GM12873 (cell line): ENCODE data around the gene ECT2.

ENCODE experiments used
- TF ChIP-seq, protein P1 (sequence below): IDR thresholded peaks from 2 replicates; pipeline ENCODE4 v1.5.1; 2012; ENCODE audit warnings: low read depth, mild to moderate bottlenecking, moderate library complexity, low read length, control low read depth; ENCODE audit not compliant: insufficient read depth; ENCODE audit errors: missing control alignments

The ECT2 gene

DNA sequence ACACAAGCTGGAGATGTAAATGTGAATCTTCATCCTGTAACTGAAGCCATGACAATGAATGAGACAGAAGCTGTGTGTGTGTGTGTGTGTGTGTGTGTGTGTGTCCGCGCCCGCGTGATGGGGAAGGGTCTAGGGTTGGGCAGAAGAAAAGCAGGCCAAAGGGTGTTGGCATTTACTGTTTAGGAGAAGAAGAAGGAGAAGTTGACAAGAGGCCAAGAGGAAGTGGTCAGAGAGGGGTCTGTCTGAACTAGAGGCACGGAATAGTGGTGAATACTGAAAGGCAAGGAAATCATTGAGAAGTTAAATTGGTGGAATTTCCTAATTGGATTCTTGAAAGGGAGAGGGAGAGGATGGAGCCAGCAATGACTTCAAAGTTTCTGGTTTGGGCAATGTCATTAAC is 34.0 kb upstream of the ECT2 start:
- TF ChIP-seq, protein P1, sequence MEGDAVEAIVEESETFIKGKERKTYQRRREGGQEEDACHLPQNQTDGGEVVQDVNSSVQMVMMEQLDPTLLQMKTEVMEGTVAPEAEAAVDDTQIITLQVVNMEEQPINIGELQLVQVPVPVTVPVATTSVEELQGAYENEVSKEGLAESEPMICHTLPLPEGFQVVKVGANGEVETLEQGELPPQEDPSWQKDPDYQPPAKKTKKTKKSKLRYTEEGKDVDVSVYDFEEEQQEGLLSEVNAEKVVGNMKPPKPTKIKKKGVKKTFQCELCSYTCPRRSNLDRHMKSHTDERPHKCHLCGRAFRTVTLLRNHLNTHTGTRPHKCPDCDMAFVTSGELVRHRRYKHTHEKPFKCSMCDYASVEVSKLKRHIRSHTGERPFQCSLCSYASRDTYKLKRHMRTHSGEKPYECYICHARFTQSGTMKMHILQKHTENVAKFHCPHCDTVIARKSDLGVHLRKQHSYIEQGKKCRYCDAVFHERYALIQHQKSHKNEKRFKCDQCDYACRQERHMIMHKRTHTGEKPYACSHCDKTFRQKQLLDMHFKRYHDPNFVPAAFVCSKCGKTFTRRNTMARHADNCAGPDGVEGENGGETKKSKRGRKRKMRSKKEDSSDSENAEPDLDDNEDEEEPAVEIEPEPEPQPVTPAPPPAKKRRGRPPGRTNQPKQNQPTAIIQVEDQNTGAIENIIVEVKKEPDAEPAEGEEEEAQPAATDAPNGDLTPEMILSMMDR = no peak

DNA sequence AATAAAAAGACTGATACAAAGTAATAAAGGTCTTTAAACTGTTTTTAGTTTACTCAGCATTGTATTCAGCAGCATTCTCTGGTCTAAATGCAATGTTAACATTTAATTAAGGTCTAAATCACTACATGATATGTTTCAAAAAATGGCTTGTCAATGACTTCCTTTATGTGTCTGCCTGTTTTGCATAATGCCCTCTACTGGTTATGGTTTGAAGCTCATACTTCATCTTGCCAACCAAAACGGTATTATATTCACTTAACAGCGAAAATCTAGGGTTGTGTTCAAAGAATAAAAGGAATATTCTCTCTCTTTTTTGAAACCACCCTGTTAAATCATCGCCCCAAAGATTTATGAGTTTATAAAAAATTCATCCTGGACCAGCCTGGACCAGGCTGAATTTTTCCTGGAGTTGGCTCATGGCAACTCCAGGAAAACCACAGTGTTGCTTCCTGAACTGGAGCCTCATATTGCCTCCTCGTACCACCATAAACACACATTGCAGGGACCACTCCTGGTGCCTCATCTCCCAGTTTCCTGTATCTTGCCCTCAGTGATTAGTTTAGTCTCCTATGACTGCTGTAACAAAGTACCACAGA is 32.9 kb upstream of the ECT2 start:
- TF ChIP-seq, protein P1 = peak; percentile 36

DNA sequence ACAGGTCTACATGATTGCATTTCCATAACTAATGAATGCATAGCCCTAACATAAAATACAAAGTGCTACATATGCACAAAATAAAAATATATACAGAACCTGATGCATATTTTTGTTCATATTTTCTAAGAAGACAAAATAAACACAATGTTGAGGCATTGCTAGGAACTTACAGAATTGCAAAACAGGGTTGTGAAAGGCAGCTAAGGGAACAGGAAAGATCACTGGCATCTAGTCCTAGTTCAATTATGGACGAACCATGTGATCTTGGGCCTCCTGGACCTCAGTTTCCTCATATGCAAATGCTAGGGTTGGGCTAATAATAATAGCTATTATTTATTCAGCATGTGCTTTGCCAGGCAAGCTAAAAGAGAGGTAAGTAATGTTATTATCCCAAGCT is 24.1 kb upstream of the ECT2 start:
- TF ChIP-seq, protein P1 = no peak

DNA sequence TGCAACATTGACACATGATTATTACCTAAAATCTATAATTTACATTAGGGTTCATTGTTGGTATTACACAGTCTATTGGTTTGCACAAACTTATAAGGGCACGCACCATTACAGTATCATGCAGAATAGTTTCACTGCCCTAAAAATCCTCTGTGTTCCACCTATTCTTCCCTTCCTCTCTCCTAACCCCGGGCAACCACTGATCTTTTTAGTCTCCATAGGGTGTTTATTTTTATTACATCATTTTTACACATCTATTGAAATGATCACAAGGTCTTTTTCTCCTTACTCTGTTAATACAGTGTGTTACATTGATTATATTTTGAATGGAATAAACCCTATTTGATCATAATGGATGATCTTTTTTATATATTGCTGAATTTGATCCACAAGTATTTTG is 15.5 kb upstream of the ECT2 start:
- TF ChIP-seq, protein P1 = no peak

DNA sequence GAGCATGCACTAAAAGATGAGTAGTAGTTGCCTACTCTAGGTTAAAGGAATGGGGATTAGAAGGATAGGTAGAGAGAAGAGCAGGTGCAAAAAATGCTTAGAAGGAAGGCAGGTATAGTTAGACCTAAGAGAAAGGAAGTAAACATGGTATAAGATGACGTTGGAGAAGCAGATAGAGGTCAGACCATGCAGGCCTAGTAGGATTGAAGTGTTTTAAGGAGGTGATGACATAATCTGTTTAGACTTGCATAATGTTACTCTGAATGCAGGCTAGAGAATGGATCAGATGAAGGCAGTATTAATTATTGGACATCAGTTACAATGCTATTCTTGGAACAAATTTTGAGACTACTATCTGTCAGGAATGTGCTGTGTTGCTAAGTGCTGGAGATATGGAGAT is 11.1 kb upstream of the ECT2 start:
- TF ChIP-seq, protein P1 = no peak

DNA sequence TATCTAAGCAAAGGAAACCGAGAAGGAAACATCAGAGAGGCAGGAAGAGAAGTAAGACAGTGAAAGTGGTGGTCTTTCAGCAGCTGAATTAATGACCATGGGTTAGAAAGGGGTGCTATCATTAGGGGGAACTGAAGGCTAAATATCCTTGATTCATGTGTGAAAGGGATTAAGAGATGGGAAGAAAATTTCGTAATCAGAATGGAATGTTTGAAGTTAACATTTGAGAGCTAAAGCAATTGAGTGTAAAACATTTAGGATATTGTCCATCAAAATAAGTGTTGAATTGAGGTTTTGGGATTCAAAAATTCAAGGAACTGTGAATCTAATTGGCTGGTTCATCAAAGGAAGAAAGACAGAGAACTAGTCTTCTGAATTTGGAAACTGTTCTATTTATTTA is 4.1 kb upstream of the ECT2 start:
- TF ChIP-seq, protein P1 = no peak

DNA sequence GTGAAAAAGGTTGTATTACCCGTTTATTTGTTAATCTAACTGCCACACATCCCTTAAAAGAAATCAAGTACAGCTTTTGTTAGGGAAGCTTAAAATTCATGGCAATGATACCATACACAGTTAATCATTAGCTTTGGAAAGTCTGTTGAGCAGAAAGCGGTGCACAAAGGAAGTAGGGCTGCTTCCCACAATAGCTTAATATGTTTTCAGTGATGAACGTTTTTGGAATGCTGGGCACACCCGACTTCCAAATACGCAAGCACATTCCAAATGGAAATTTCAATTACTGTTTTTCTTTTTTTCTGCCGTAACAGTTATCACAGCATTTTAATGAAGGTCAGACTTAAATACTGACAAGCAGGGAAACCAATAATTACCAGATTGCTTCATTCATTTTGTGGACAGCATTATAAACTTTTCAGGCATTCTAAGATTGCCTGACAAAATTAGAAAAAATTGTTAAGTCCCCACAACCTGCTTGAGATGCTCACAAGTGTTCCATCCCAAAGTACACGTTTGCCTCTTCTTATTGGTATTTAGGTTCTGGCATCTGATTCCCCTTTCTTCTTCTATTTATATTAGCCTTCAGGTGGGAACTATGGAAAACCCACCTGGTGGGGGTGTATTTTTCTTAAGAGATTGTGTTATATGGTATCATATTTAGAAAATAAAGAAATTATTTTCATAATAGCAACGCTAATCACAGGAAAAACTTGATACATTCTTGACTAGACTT is 1.1 kb upstream of the ECT2 start:
- TF ChIP-seq, protein P1 = no peak

DNA sequence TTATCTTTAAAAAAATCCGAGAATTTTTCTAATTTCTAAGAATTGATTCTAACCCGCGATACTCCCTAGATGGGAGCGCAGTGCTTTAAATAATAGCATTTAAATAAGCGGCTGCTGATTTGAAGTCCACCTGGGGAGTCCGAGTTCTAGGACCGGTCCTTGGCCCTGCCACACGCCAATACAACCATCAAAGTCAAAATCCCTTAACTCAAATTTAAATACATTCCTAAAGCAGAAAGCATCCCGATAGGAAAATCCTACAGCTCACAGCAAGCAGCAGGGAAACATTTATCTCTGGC is 508 bp upstream of the ECT2 start:
- TF ChIP-seq, protein P1 = no peak
